GM21367 (cell line): ENCODE results near the gene RIN3.
"Not testable (repeated sequence)": the region's sequence is repeated elsewhere in the genome, so short reads cannot be mapped to it uniquely, and the experiment has no call there.

ENCODE experiments used
- ATAC-seq: cut with Tn5 transposase; IDR thresholded peaks from one replicate; pipeline ENCODE4 v1.9.1; 2021; ENCODE audit not compliant: unreplicated experiment

The RIN3 gene

DNA sequence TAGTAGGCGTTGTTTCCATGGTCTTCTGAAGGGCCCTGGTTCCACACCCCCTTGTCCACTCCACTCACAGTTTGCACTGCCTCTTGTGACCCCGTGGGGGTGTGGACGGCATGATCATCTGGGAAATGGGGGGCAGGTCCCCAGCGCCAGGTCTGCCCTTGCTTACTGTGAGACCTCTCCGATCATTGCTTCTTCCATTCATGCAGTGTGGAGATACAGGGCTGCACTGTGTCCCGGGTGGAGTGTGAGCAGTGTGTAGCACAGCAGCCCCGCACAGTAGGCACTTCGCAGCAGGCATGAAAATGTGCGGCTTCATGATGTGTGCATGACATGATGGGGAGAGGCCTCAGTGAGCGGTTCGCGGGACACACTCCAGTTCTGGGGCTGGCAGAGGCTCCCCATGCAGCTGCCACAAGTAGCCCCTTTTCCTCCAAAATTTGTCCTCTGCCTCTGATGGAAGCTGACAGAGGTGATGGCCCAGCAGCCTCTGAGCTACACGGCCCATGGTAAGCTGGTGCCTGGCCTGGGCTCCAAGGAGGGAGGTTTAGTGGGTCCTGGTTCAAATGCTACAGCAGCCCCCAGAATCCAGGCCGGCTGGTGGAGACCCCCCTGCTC lies 15.0 kb downstream of the RIN3 start:
- no peak for ATAC-seq

GRCh38 chr14:92529903-92530302 lies 16.3 kb downstream of the RIN3 start:
- no peak for ATAC-seq

- ATAC-seq = no peak
Observed at GRCh38 chr14:92531106-92531873, 17.7 kb downstream of the RIN3 start.

GRCh38 chr14:92532490-92533163 lies 19.0 kb downstream of the RIN3 start:
- ATAC-seq = no peak

GRCh38 chr14:92534932-92535643 lies 21.5 kb downstream of the RIN3 start:
- ATAC-seq = no peak

DNA sequence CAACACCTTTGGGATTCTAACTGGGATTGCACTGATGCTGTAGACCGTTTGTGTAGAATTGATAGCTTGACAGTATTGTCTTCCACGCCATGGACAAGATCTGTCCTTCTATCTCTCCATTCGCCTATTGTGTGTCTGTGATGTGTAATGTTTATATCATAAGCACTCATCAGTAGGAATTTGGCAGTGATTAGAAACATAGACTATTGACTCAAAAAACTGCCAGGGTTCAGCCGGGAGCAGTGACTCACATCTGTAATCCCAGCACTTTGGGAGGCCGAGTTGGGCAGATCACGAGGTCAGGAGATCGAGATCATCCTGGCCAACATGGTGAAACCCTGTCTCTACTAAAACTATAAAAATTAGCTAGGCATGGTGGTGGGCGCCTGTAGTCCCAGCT lies 22.6 kb downstream of the RIN3 start:
- not testable (repeated sequence) for ATAC-seq

DNA sequence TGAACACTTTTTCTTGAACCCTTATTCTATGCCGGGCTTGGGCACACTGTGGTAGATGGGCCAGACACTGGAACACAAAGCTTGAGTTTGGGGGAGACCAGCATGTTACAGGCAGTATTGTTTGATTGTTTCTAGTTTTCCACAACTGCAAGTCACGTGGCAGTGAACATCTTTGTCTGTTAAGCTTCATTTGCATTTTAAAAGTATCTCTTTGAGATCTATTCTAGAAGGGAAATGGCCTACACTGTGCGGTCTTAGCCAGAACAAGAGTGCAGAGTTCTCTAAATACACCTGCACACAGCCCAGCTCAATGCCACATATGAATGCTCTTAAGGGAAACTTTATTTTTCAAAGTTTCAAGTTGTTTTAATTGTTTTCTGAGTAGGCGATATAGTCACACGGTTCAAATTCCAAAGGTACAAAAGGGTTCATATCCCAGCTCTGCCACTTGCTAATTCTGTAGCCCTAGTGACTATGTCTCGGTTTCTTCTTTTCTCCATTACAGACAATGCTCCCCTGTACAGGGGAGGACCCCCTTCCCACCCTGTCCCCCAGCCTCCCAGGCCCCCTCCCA lies 24.9 kb downstream of the RIN3 start:
- peak; percentile 81 for ATAC-seq

DNA sequence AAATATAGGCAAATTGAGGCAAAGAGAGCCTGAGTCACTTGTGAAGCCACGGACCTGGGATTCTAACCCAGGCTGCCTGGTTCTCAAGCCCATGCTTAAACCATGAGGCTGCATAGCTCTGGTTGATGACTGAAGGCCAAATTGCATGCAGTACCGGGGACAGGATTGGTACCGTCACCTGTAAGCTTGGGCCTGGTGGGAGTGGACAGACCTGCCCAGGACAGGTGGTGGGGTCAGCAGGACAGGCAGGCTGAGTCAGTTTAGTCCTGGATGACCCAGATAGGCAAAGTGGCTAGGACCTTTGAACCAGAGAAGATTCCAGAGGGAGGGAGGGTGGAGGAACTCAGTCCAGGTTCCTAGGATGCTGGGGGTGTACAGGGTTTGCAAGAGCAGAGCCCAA lies 25.8 kb downstream of the RIN3 start:
- ATAC-seq = no peak

GRCh38 chr14:92539875-92540274 lies 26.3 kb downstream of the RIN3 start:
- no peak for ATAC-seq

- ATAC-seq = no peak
Observed at GRCh38 chr14:92540472-92541048, 27.0 kb downstream of the RIN3 start.

GRCh38 chr14:92542766-92543554 lies 29.4 kb downstream of the RIN3 start:
- no peak for ATAC-seq

GRCh38 chr14:92544051-92544720 lies 30.6 kb downstream of the RIN3 start:
- ATAC-seq = no peak

GRCh38 chr14:92546347-92547053 lies 32.9 kb downstream of the RIN3 start:
- no peak for ATAC-seq

DNA sequence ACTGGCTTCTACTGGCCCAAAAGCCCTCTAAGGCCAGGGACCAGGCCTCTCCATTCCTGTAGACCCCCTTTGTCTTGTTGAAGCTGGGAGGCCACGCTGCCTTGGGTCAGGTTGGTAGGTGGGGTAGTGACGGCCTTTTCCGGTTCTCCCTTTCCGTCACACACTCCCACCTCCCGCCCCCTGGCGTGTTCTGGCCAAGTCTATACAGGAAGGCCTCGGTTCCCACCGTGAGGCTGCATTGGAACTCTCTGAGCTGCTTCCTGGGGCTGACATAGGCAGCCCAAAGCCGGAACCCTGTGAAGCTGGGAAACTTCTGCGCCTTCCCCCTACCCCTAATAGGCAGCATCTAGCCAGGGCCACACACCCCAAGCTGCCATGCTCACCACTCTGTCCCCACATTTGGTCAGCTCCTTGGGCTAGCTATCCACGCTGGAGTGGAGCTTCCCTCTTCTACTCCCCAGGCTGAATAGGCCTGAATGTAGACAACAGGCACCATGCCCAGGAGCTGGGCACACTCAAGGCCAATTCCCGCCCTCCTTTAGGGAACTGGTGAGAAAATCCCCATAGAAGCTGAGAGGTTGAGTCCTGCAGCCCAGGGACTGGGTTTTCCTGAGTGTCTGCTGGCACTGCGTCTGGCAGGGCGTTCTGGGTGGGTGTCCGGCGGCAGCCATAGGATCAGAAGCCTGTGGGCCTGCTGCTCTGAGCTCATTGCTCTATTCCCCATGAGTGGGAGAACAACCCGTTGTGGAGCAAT lies 35.7 kb downstream of the RIN3 start:
- no peak for ATAC-seq

GRCh38 chr14:92549859-92550230 lies 36.3 kb downstream of the RIN3 start:
- ATAC-seq = no peak

- ATAC-seq = peak; percentile 63
Observed at GRCh38 chr14:92551044-92551841, 37.7 kb downstream of the RIN3 start.

GRCh38 chr14:92552066-92552465 lies 38.5 kb downstream of the RIN3 start:
- ATAC-seq = no peak
